Activated CD4-positive, alpha-beta T cell treated with anti-CD3 and anti-CD28 coated beads for 4 hours (primary cell): ENCODE results near the gene MIER2.

Experiments
- DNase-seq, 2 donors: peaks; one replicate each; pipeline ENCODE4 v3.0.0-alpha.2; 2020

MIER2 gene

DNA sequence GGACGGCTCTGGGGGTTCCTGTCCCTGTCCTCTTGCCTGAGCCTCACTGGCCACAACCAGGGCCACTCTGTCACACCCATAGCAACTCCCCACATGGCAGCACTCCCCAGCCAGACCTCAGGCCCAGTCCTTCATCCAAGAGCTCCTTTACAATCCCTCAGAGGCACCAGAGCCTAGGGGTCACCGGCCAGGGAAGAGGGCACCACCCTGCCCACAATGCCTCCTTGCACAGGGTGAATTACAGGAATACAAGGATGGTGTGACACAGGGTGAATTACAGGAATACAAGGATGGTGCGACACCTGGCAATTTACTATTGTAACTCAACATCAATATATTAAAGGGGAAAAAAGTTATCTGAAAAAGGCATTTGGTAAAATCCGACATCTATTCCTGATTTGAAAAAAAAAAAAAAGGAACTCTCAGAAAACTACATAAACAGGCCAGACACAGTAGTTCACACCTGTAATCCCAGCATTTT lies 16.5 kb downstream of the MIER2 start:
- DNase-seq: no peak

DNA sequence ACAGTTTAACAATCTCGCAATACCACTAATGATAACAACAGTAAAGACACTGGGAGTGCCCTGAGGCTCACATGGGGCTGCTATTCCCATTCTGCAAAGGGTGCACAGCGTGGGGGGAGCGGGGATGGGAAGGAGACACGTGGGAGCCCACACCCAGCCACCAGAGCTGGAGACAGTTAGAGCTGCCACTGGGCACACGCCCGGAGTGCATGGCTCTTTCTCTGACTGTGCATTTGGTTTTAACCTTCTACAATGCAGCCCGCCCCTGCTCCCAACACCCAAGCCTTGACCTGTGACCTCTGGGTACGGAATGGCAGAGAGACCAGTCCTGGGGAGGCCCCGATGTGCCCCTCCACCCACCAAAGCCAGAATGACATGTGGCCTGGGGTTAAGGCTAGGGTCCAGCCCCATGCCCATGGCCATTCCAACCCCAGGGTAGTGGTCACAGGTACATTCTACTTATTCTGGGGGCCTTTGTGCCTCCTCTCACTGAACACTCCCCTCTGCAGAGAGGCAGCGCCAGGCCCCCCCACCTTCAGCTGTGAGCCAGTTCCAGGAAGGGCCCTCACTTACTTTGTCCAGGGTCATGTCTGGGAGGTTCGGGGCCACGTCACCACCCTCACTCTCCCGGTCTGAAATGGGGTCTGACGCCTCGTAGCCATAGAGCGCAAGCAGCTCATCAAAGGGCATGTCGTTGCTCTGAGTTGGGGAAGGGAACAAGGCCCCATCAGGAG lies 17.1 kb downstream of the MIER2 start:
- DNase-seq: no peak

- DNase-seq: no peak
These were observed 17.7 kb downstream of the MIER2 start for GRCh38 chr19:326871-327270.

DNA sequence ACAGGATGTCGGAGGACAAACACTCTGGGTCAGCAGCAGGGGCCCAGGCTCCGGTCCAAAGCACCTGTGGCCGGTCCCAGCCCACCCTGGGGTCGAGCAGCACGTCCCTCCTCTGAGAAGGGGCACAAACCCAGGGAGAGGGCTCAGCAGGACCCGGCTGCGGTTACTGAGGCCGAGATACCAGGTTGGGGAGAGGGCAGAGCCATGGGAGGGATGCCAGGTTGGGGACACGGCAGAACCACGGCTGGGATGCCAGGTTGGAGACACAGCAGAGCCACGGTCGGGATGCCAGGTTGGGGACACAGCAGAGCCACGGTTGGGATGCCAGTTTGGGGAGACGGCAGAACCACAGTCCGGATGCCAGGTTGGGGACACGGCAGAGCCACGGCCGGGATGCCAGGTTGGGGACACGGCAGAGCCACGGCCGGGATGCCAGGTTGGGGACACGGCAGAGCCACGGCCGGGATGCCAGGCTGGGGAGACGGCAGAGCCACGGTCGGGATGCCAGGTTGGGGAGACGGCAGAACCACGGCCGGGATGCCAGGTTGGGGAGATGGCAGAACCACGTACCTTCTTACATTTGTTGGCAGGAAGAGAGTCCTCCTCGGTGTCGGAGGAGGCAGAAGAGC lies 18.5 kb downstream of the MIER2 start:
- DNase-seq: no peak

DNA sequence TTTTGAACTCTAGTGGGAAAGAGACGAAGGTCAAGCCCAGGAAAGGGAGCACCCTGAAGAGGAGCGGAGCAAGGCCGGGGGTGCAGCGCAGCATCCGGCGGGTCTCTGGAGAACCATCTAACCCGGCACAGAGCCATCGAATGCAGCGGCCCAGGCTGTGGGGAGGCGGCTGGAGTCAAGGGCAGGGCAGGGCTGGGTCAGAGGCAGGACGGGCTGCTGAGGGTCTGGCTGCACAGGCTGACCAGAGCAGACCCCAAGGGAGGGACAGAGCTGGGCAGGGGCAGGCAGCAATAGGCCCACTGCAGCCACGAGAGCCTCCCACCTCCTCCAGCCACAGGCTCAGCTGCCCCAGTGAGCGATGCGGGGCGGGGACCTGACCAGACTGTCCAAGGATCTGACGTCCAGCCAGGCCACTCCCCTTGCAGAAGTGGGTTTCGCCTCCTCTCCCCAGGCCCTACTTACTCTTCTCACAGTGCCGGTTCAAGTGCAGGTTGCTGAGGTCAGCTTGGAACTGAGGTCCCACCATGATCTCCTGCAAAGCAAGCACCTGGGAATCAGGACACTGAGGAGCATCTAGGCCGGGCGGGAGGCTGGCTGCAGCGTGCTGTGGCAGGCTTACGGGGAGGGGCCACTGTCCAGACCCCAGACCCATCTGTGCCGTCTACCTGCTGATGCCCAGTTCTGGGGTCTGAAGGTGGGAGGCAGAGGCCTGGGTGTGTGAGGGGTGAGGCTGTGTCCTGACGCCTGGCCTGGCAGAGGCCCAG lies 19.2 kb downstream of the MIER2 start:
- no peak for DNase-seq

DNA sequence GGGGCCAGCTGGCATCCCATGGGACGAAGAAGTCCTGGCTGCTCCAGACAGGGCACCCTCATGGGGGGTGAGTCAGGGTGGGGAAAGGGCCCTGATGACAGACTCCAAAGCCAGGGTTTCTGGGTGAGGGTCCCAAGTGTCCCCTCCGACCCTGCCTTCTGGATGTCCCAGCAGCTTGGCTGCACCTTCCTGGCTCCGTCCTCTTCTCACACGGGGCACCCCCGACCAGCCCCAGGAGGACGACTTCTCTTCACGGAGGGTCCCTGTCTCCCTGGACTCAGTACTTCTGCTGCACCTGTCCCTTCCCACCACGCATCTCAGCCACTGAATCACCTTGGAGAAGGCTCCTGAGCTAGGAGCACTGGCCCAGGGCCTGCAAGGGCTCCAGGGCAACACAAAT lies 19.9 kb downstream of the MIER2 start:
- DNase-seq: no peak

GRCh38 chr19:322616-323015 lies 22.0 kb downstream of the MIER2 start:
- DNase-seq: no peak

DNA sequence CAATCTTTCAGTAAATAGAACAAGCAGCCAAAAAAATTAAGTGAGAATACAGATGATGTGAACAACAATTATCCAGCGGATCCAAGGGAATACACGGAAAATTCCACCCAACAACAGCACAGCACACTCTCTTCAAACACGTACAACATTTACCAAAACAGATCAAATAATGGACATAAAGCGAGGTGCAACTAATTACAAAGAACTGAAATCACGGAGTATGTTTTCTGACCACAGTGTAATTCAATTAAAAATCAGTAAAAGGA lies 26.2 kb downstream of the MIER2 start:
- DNase-seq: no peak

DNA sequence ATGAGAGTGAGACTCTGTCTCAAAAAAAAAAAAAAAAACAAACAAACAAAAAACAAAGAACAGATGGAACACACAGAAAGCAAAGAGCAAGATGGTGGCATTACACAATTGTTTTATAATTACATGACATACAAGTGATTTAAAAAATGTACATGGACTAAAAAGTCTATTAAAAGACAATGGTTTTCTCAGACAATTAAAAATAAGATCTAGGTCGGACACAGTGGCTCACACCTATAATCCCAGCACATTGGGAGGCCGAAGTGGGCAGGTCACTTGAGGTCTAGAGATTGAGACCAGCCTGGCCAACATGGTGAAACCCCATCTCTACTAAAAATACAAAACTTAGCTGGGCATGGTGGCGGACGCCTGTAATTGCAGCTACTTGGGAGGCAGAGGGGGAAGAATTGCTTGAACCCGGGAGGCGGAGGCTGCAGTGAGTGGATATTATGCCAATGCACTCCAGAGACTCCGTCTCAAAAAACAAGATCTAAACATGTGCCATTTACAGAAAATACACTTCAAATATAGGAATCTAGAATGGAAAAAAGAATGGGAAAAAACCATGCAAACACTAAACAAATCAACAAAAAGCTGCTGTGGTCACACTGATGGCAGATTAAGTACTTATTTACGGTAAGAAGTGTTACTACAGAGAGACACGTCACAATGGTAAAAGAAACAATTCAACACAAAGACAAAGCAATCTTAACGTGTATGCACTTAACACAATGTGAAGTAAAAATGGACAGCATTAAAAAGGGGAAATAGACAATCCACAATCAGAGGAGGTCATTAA lies 26.7 kb downstream of the MIER2 start:
- DNase-seq: no peak

GRCh38 chr19:315811-316210 lies 28.8 kb downstream of the MIER2 start:
- DNase-seq: no peak

DNA sequence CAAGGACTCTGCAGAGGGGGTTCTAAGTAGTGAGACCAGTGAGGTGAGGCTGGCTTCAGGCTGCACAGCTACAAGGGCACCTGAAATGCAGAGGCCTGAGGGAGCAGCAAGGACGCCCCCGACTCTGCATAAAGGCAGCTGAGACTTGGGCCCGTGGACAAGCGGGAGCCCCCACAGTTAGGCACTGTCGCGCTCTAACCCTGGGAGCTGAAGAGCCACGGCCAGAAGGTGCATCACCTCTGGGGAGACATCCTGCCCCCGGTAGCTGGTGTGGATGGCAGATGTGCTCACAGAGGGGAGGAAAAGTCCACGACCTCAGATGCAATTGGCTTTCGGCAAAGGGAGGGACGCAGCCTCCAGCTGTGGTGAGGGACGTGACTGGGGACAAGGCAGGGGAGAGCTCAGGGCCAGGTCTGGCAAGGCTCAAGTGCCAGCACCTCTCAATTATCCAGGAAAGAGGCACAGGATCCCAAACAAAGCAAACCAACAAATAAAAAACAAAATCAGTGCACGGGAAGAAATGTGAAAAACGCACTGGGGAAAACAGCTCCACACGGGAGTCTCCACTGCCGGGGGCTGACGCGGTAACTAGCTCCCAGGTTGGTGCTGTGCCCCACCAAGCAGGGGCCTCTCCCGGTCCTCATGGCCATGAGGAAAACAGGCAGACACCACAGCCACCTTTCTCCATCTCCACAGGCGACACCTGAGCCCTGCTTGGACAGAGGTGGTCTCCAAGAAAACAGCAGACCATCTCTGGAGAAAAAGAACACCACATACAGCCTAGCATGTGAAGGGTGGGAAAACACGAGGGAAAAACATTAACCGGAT lies 30.4 kb downstream of the MIER2 start:
- DNase-seq: no peak

GRCh38 chr19:313169-313987 lies 31.2 kb downstream of the MIER2 start:
- DNase-seq: no peak

- no peak for DNase-seq
These were observed 32.8 kb downstream of the MIER2 start for GRCh38 chr19:311813-312261.

GRCh38 chr19:310781-311496 lies 33.7 kb downstream of the MIER2 start:
- no peak for DNase-seq

GRCh38 chr19:310141-310651 lies 34.4 kb downstream of the MIER2 start:
- DNase-seq: no peak

DNA sequence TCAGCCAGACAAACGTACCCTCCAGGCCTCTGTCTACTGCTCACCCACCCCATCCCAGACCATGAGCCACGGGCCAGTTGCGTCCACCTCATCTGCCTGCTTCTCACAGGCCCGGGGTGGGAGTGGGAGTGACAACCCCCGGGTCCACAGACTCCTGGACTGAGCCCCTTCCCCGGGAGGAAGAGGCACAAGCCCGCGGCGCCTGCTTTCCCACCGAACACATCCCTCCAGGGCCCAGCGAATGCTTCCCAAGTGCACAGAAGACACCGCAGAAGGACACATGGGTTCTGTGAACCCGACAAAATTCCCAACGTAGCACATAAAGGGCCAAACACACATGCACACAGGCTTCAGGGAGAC lies 35.4 kb downstream of the MIER2 start:
- no peak for DNase-seq

GRCh38 chr19:308471-309205 lies 36.0 kb downstream of the MIER2 start:
- DNase-seq: no peak

DNA sequence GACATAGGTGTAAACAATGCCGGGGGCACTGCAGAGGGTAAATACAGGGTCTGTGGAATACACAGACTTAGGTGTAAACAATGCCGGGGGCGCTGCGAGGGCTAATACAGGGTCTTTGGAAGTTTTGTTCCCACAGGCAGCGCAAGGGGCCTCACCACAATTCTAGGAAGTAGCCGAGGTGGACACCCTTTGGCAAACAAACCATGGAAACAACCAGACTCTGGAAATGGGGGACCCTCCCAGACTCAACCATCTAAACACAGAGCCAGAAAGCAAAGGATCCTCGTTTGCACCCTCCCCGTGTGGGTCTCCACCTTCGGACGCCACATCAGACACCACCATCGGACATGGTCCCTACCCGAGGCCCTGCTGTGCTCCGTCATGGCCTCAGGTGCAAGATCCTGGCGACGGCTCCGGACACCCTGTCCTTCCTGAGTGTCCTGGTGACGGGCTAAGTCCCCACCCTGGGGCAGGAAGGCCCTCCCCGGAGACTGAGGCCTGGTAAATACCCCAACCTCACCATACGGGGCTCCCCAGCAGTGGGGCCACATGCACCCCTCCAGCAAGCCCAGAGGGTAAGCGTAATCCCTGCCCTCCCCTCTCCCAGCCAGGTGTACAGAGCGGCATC lies 36.7 kb downstream of the MIER2 start:
- no peak for DNase-seq

DNA sequence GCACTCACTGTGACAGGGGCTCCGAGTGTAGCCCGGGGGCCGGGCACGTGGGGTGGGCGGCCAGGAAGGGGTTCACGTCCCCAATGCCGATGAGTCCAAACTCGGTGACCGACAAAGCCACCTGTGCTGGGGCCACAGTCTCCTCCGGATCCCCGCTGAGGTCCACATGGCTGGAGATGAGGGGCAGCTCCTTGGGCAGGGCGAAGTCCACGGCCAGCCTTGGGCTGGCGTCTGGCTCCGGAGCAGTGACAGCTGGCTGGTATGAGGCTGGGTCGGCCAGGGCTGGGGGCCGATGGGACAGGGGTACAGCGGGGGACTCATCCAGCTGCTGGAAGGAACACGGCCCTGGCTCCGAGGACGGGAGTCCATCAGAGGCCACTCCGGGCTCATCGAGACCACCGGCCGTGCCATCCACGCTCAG lies 37.5 kb downstream of the MIER2 start:
- DNase-seq: no peak
